B cell (primary cell): Measurements from ENCODE around the gene GET4. TPM values are rescaled to one million over a fixed set of nuclear protein-coding genes. Genes with fewer than 3 reads are reported as not detected.
A peak's percentile ranks its signal among the peaks of the same experiment; 100 is the strongest.

Experiments used
- ATAC-seq: fragments of 200-7000 bp; cut with Tn5 transposase; one replicate; pipeline ENCODE4 v1.10.0; 2021; ENCODE audit warnings: low read depth, mild to moderate bottlenecking, moderate number of reproducible peaks, moderate library complexity
- CTCF ChIA-PET: fragments of 350-600 bp; sonication (Branson Sonifier 250); formaldehyde crosslinking; loops from one replicate; lab custom pipeline; 2021; ENCODE audit warnings: antibody characterized with exemption, inconsistent platforms; lab: Charles Lee
- POLR2A ChIA-PET: fragments of 350-600 bp; sonication (Branson Sonifier 250); formaldehyde crosslinking; loops from one replicate; lab custom pipeline; 2021; ENCODE audit warnings: antibody characterized with exemption; lab: Charles Lee
- DNase-seq: peaks from one replicate; pipeline ENCODE4 v3.0.0; 2013
- H2AFZ ChIP-seq: 2 replicates; pipeline ENCODE4 v1.6.1; 2012; ENCODE audit warnings: mild to moderate bottlenecking, low read depth, low read length; ENCODE audit not compliant: insufficient read depth, poor library complexity, severe bottlenecking
- H3K27ac ChIP-seq, 2 donors: 1 replicate in 1 of 2; 2 replicates in 1 of 2; pipeline ENCODE4 v1.5.1; 2012 to 2013; ENCODE audit warnings: low read length in 2 of 2, mild to moderate bottlenecking in 2 of 2, moderate library complexity in 1 of 2
- H3K27me3 ChIP-seq, 4 experiments: fragments of 200-600 bp in 1 of 4; sonication (generic) in 1 of 4; replicated peaks in 1 of 4; 1 replicate in 2 of 4; 2 replicates in 2 of 4; pipeline versions ENCODE4 v1.6.1 to v1.7.0; 2013 to 2016; ENCODE audit warnings: low read length in 3 of 4, mild to moderate bottlenecking in 2 of 4, mixed read lengths in 1 of 4, moderate library complexity in 1 of 4; ENCODE audit not compliant: insufficient read depth in 4 of 4, control insufficient read depth in 3 of 4; ENCODE audit errors: control extremely low read depth in 1 of 4
- H3K36me3 ChIP-seq, 2 experiments: replicated peaks in 1 of 2; 1 replicate in 1 of 2; 2 replicates in 1 of 2; pipeline versions ENCODE4 v1.6.1 to v1.7.1; 2013; ENCODE audit warnings: low read length in 1 of 2; ENCODE audit not compliant: insufficient read depth in 2 of 2, control insufficient read depth in 1 of 2; ENCODE audit errors: control extremely low read depth in 1 of 2, extremely low read depth in 1 of 2
- H3K4me1 ChIP-seq, 2 donors: fragments of 200-600 bp in 1 of 2; sonication (generic) in 1 of 2; 1 replicate in 1 of 2; 2 replicates in 1 of 2; pipeline versions ENCODE4 v1.5.1 to v1.6.1; 2013 to 2017; ENCODE audit warnings: low read length in 2 of 2; ENCODE audit not compliant: control insufficient read depth in 2 of 2, insufficient read depth in 2 of 2
- H3K4me2 ChIP-seq: replicated peaks from 2 replicates; pipeline ENCODE3; 2012; ENCODE audit warnings: mild to moderate bottlenecking, low read depth, low read length; ENCODE audit not compliant: poor library complexity, severe bottlenecking
- H3K4me3 ChIP-seq, 5 experiments: fragments of 200-600 bp in 1 of 5; sonication (generic) in 1 of 5; 1 replicate in 3 of 5; 2 replicates in 2 of 5; pipeline versions ENCODE4 v1.5.1 to v1.7.0; 2011 to 2016; ENCODE audit warnings: low read length in 4 of 5, mild to moderate bottlenecking in 4 of 5, low read depth in 2 of 5, control low read depth in 1 of 5, moderate library complexity in 1 of 5; ENCODE audit not compliant: insufficient read depth in 1 of 5; ENCODE audit errors: control extremely low read depth in 1 of 5, extremely low read depth in 1 of 5
- H3K79me2 ChIP-seq: fragments of 200-600 bp; sonication (generic); one replicate; pipeline ENCODE4 v1.6.0; 2016; ENCODE audit warnings: low read length; ENCODE audit not compliant: control insufficient read depth, insufficient read depth
- H3K9ac ChIP-seq: fragments of 200-600 bp; sonication (generic); 2 replicates; pipeline ENCODE4 v1.6.1; 2017; ENCODE audit warnings: mild to moderate bottlenecking, low read length, moderate library complexity
- H3K9me3 ChIP-seq, 3 donors: one replicate each; pipeline versions ENCODE4 v1.6.1 to v1.7.1; 2013; ENCODE audit warnings: low read length in 2 of 3; ENCODE audit not compliant: control insufficient read depth in 2 of 3, insufficient read depth in 1 of 3; ENCODE audit errors: control extremely low read depth in 1 of 3
- H4K20me1 ChIP-seq: 2 replicates; pipeline ENCODE4 v1.6.0; 2012; ENCODE audit warnings: mild to moderate bottlenecking, low read length; ENCODE audit not compliant: insufficient read depth, control insufficient read depth, poor library complexity, severe bottlenecking
- H3K27ac Mint-ChIP-seq: one replicate; pipeline ENCODE4 v1.8.0; 2021; ENCODE audit warnings: mixed read lengths
- H3K27me3 Mint-ChIP-seq: one replicate; pipeline ENCODE4 v1.8.0; 2021; ENCODE audit warnings: mixed read lengths
- H3K4me1 Mint-ChIP-seq: one replicate; pipeline ENCODE4 v1.8.0; 2021; ENCODE audit warnings: mixed read lengths
- H3K4me3 Mint-ChIP-seq: one replicate; pipeline ENCODE4 v1.8.0; 2021; ENCODE audit warnings: mixed read lengths
- H3K9me3 Mint-ChIP-seq: one replicate; pipeline ENCODE4 v1.8.0; 2022; ENCODE audit warnings: mixed read lengths; ENCODE audit not compliant: insufficient read depth
- CTCF ChIP-seq: fragments of 200-600 bp; IDR thresholded peaks from one replicate; pipeline ENCODE4 v1.8.0; 2022; ENCODE audit warnings: antibody characterized with exemption, mild to moderate bottlenecking
- EZH2 ChIP-seq: IDR thresholded peaks from 2 replicates; pipeline ENCODE4 v1.6.1; 2012; ENCODE audit warnings: borderline replicate concordance, low read depth, mild to moderate bottlenecking, moderate library complexity, low read length; ENCODE audit not compliant: insufficient read depth, poor library complexity, severe bottlenecking
- WGBS: methylation state at CpG from one replicate; pipeline ENCODE4 v1.1.5; 2013; ENCODE audit warnings: missing lambda C conversion rate; ENCODE audit not compliant: insufficient coverage; 5-methylcytosine and 5-hydroxymethylcytosine counted together
- intact Hi-C: fragments of 100-400 bp; cut with micrococcal nuclease; formaldehyde crosslinking; loops from one replicate; pipeline ENCODE4 v1.10.0; 2022
- polyA plus RNA-seq: library from polyadenylated mRNA; depleted of rRNA; stranded (reverse); fragments of >200 nt; gene quantifications from 2 replicates; pipeline ENCODE4 v1.2.3, GENCODE V29; 2012
- total RNA-seq, 2 donors: library from RNA; stranded (reverse); fragments of 120-200 nt in 1 of 2; gene quantifications; 1 replicate in 1 of 2; 2 replicates in 1 of 2; pipeline versions ENCODE4 v1.2.3 to v1.2.4, GENCODE V29; 2013 to 2022

GET4 gene
- total and polyA plus RNA-seq, 2 donors (not counting 1 experiment from before 2014, with no cell fraction given) = 53.5 to 65.5 TPM

GRCh38 chr7:828793-829561 lies 47.4 kb upstream of the GET4 start:
- POLR2A ChIA-PET = interaction anchor here (0.5 kb wide), 1 partner anchor 12 kb away, joined by 3 read pairs; no protein-coding TSS in a partner anchor
- Histone ChIP-seq H2AFZ (no peak overlapping the region), H3K27me3 (no peaks in the 10 kb centered on the region), H3K4me1 (peaks cover 31 to 32% of the 10 kb centered on the region in 2 donors), H3K9ac (no peak overlapping the region), H3K36me3 (peaks cover 0 to 8% of the 10 kb centered on the region in 2 experiments), H4K20me1 (peaks cover 72% of the 10 kb centered on the region), H3K79me2 (peaks cover 96% of the 10 kb centered on the region), H3K4me2 (no peak overlapping the region), H3K9me3 (no peaks in the 10 kb centered on the region), H3K4me3 (no peak overlapping the region), H3K27ac (no peak overlapping the region)
- CTCF ChIA-PET = no interaction called here
- DNase-seq (no peak), ATAC-seq (no peak)
- no peak for TF ChIP-seq CTCF
- no peak for TF ChIP-seq EZH2
- Mint-ChIP-seq H3K27me3 (no peaks in the 10 kb centered on the region), H3K27ac (peak overlapping the region; percentile 56), H3K4me1 (peaks cover 49% of the 10 kb centered on the region), H3K9me3 (no peaks in the 10 kb centered on the region), H3K4me3 (no peak overlapping the region)
- 93% methylated on average over 12 of the region's 14 CpGs for WGBS
- intact Hi-C loops = no loop called here

DNA sequence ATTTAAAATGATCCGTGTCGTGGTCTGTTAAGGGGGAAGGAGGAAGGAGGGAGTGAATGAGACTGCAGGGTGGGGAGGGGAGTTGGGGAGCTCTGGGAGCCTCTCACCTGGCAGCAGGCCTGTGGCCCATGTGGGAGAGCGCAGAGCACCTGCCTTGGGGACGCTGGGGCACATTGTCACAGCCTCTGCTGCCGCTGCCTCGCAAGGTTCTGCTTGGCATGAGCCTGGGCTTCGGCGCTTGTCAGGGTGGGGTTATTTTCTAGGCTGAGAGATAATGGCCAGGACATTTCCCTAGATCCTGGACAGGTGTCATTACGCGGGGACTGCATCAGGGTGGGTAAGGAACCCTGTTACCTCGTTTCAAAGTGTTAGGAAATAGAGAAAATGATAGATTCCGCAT lies 46.3 kb upstream of the GET4 start:
- H3K27ac Mint-ChIP-seq = peak overlapping the region; percentile 91

More for the DNA sequence above, 46.3 kb upstream of the GET4 start:
- Histone ChIP-seq H3K9ac (no peak overlapping the region), H3K27ac (no peak overlapping the region), H3K27me3 (no peaks in the 10 kb centered on the region), H4K20me1 (peaks cover 72% of the 10 kb centered on the region), H3K79me2 (peaks cover 97% of the 10 kb centered on the region), H3K4me3 (no peak overlapping the region), H3K36me3 (peaks cover 0 to 11% of the 10 kb centered on the region in 2 experiments), H3K9me3 (no peaks in the 10 kb centered on the region), H3K4me1 (peaks cover 31 to 32% of the 10 kb centered on the region in 2 donors), H3K4me2 (peak overlapping the region; percentile 16), H2AFZ (no peak overlapping the region)
- POLR2A ChIA-PET = no interaction called here
- CTCF ChIA-PET = no interaction called here
- Mint-ChIP-seq H3K9me3 (no peaks in the 10 kb centered on the region), H3K27me3 (no peaks in the 10 kb centered on the region), H3K4me1 (peaks cover 45% of the 10 kb centered on the region), H3K4me3 (peak overlapping the region; percentile 72)
- DNase-seq (no peak), ATAC-seq (no peak)
- intact Hi-C loops = loop anchor here (5.0 kb wide), 1 partner anchor 42 kb away; no protein-coding TSS in a partner anchor
- WGBS = 79% methylated on average over 6 of the region's 12 CpGs
- TF ChIP-seq EZH2 (no peak), CTCF (no peak)
